Measurements from ENCODE around the gene HSF2. TPM values are rescaled to one million over a fixed set of nuclear protein-coding genes. Genes with fewer than 3 reads are reported as not detected.

Gene HSF2
- total RNA-seq, 5 donors from 2014 or later (not counting 1 experiment from before 2014, with no cell fraction given), result 14.9 to 34.5 (median 16.5) TPM

Other genes with a start within 250 kb of the HSF2 start
- 100 to 1,000 TPM; 110 to 121 (median 116) TPM for gene SERINC1, start 72.2 kb downstream of the HSF2 start, total RNA-seq
- gene PKIB, start 210.8 kb downstream of the HSF2 start, total RNA-seq, result 1 to 10 TPM in 3 of 5 donors, under 1 TPM in 2; 0.47 to 2.1 (median 1.1) TPM